ENCODE measurements around the gene MAPK14.
"Not testable (repeated sequence)": the region's sequence is repeated elsewhere in the genome, so short reads cannot be mapped to it uniquely, and the experiment has no call there.

MAPK14 gene

GRCh38 chr6:36121787-36122494 is 94.3 kb downstream of the MAPK14 start:
- no peak for DNase-seq (ENCODE audit: low read depth in 1 of 2, low spot score in 1 of 2)

DNA sequence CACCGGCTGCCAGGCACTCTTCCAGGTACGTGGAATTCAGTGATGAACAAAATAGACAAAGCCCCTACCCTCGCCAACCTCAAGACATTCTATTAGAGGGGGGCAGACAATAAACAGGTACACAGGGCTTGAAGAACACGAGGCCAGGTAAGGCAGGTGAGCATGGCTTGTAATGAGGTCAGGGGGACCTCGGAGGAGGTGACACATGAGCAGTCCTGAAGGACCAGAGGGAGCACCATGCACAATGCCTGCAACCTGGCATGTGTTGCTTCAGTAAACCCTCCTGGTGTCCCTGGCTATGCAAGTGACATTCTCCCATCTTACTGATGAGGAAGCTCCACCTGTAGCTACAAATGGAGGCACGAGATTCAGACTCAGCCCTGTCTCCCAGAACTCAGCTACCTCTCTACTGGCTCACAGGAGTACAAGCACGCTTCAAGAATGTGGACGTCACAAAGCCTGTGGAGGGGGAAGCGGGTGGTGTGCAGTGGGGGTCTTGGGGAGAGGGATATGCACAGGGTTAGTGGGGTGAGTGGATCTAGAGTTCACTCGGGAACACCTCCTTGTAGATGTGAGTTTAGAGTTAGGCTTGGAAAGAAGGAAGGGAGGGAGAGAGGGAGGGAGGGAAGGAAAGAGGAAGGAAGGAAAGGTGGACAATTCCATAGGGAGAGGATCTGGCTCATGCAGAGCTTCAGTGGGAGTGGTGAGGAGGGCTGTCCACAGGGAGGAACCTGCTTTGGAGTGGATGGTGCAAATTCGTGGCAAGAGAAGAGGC is 95.1 kb downstream of the MAPK14 start:
- no peak for DNase-seq (ENCODE audit: low read depth in 1 of 2, low spot score in 1 of 2)

DNA sequence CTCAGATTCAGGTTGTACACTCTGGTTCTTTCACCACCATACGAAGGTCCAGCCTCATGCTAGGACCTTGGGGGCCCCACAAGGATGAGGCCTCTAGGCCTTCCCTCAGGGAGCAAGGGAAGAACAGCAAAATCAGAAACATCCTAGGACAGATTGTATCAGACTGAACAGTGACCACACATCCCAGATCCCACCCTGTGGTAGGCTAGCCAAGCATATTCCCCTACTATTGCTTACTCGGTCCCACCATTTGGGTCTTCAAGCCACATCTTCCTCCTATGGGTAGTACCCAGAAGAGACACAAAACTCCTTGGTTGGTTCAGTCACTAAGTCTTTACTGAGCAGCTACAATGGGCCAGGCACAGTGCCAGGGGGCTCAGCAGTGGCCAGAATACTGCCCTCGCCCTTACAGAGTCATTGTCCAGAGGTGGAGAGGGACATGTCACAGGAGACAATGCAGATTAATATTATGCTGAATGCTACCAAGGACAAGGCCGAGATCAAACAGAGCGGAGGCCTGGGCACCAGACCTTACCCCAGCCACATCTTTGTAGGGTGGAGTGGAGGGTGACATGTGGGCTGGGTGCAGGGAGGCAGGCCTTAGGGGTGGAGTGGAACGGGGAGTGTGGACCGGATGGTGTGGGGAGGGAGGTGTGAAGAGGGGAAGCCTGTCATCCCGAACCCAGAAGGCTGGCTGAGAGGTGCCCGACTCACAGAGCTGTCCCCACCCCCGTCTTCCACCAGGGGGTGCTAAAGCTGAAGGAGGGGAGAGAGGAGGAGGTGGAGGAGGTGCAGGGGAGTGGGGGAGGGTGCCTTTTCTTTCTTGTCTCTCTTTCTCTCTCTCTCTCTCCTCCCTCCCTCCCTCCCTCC is 95.9 kb downstream of the MAPK14 start:
- DNase-seq (ENCODE audit: low read depth in 1 of 2, low spot score in 1 of 2), result peak; percentile 69 to 87

DNA sequence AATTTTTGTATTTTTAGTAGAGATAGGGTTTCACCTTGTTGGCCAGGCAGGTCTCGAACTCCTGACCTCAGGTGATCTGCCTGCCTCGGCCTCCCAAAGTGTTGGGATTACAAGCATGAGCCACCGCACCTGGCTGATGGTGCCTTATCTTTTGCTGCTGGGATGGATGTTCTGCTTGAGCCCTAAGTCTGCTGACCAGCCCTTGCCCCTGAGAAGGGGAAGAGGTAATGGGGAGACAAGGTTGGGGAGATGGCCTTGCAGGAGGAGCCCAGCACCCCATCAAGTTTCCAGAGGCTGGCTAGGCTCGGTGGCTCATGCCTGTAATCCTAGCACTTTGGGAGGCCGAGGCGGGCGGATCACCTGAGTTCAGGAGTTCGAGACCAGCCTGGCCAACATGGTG is 96.7 kb downstream of the MAPK14 start:
- not testable (repeated sequence) for DNase-seq (ENCODE audit: low read depth in 1 of 2, low spot score in 1 of 2)

DNA sequence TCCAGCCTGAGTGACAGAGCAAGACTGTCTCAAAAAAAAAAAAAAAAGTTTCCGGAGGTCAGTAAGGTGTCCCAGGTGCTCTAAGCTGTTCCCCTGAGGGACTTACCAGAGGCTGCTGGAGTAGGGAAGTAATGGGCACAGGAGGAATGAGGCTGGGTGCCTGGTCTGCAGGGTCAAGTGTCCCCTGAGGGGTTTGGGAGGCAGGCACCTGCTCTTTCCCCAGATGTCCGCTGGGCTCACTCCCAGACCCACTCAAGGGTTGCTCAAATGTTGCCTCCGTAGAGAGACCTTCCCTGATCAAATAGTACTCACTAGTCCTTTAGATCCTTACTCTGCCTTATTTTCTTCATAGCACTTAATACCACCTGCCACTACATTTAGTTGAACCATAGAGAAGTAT is 97.3 kb downstream of the MAPK14 start:
- no peak for DNase-seq (ENCODE audit: low read depth in 1 of 2, low spot score in 1 of 2)

GRCh38 chr6:36125575-36125974 is 98.0 kb downstream of the MAPK14 start:
- no peak for DNase-seq (ENCODE audit: low read depth in 1 of 2, low spot score in 1 of 2)

DNA sequence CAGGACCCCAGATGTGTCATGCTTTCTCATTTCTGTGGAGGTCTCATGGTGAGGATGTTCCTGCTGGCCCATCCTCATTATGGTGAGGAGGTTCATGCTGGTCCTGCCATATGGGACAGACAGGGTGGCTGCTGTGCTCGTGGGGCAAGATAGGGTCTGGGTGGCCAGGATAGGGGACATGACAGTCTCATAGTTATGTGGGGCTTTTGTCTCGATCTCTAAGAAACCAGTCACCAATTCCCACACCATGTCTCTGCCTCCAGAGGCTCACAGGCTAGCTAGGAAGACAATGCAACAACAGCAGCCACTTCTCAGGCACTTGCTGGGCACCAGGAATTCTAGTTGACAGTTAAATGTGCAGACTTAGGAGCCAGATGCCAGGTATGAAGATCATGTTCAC is 98.5 kb downstream of the MAPK14 start:
- DNase-seq (ENCODE audit: low read depth in 1 of 2, low spot score in 1 of 2), result no peak

- DNase-seq (ENCODE audit: low read depth in 1 of 2, low spot score in 1 of 2), result no peak
Observed at GRCh38 chr6:36126553-36127458, 99.2 kb downstream of the MAPK14 start.

GRCh38 chr6:36127462-36128016 is 99.9 kb downstream of the MAPK14 start:
- no peak for DNase-seq (ENCODE audit: low read depth in 1 of 2, low spot score in 1 of 2)

DNA sequence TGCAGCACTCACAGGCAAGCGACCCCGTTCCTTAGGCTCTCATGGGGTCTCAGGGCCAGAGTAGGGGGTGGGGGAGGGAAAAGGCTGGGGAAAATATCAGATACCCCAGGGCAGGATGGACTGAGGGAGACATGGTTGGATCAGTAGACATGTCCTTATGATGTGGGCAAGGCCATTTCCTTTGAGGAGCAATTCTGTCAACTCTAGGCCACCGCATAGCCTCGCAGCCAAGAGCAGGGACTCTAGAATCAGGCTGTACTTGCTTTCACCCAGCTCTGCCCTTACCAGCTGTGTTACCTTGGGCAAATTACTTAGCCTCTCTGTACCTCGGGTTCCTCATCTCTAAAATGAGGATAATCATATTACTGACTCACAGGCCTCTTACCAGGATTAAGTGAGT is 100.5 kb downstream of the MAPK14 start:
- DNase-seq (ENCODE audit: low read depth in 1 of 2, low spot score in 1 of 2), result no peak

DNA sequence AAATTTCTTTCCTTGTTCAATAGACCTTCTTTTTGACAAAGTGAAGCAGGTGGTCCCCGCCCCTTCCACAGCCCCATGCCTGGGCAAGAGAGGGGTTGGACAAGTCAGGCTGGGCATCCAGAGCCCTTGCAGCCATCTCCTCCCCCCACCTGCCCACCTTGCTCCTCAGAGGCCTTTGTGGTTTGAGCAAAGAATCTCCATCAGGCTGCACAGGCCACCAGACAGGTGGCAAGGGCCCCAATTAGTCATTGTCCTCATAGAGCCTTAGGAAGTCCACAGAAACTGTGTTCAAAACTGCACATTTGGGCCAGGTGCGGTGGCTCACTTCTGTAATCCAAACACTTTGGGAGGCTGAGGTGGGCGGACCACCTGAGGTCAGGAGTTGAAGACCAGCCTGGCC is 101.2 kb downstream of the MAPK14 start:
- DNase-seq (ENCODE audit: low read depth in 1 of 2, low spot score in 1 of 2), result no peak

- not testable (repeated sequence) for DNase-seq (ENCODE audit: low read depth in 1 of 2, low spot score in 1 of 2)
Observed at GRCh38 chr6:36129334-36129733, 101.7 kb downstream of the MAPK14 start.

- no peak for DNase-seq (ENCODE audit: low read depth in 1 of 2, low spot score in 1 of 2)
Observed at GRCh38 chr6:36129941-36130666, 102.5 kb downstream of the MAPK14 start, which contains the start of gene MAPK13. Gene MAPK13, plus strand, starts transcription at chr6:36130513. Its CDS starts 70 bp downstream, at chr6:36130583.

- DNase-seq (ENCODE audit: low read depth in 1 of 2, low spot score in 1 of 2), result no peak
Observed at GRCh38 chr6:36130667-36131510, 103.3 kb downstream of the MAPK14 start.

- no peak for DNase-seq (ENCODE audit: low read depth in 1 of 2, low spot score in 1 of 2)
Observed at GRCh38 chr6:36131511-36132245, 104.1 kb downstream of the MAPK14 start.

- no peak for DNase-seq (ENCODE audit: low read depth in 1 of 2, low spot score in 1 of 2)
Observed at GRCh38 chr6:36132246-36132895, 104.8 kb downstream of the MAPK14 start.

DNA sequence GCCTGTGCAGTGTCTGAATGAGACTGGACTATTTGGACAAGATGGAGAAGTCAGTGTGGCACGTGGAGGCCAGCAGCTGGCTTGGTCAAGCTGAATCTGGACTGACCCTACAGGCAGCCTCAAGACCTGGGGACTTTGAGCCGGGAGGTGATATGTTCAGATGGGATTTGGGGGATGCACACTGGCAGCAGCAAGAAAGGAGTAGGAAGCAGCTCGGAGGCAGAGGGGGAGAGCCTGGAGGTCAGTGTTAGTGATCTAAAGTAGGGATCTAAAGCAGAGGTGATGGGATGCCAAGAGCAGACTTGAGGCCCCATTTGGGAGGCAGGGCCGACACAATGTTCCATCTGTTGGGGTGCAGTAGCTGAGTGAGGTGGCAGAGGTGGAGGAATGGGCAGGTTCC is 105.5 kb downstream of the MAPK14 start:
- DNase-seq (ENCODE audit: low read depth in 1 of 2, low spot score in 1 of 2), result no peak
